Subcutaneous adipose tissue (tissue), 4 donors: Measurements from ENCODE around the gene SNX32. TPM values are rescaled to one million over a fixed set of nuclear protein-coding genes. Genes with fewer than 3 reads are reported as not detected.

Source experiments
- CTCF ChIP-seq: fragments of 450-650 bp; IDR thresholded peaks from one replicate; pipeline ENCODE4 v1.5.1; 2016; ENCODE audit warnings: low read depth, mild to moderate bottlenecking, control low read depth, antibody characterized with exemption, moderate library complexity
- total RNA-seq, 4 donors: library from RNA; depleted of rRNA; stranded (reverse); fragments of >200 nt; gene quantifications; one replicate each; pipeline ENCODE4 v1.1.0, GENCODE V29; 2016

SNX32 gene
- total RNA-seq, 4 donors from 2014 or later = 0.85 TPM; not detected in 3

- no peak for TF ChIP-seq CTCF
These were observed 45.9 kb downstream of the SNX32 start, which contains the start of gene CTSW for GRCh38 chr11:65879617-65880016. TSS of gene CTSW (plus strand) at chr11:65879837. CDS start at chr11:65879855, 18 bp downstream.

GRCh38 chr11:65880027-65880426 lies 46.3 kb downstream of the SNX32 start:
- TF ChIP-seq CTCF = no peak

- no peak for TF ChIP-seq CTCF
These were observed 47.2 kb downstream of the SNX32 start for GRCh38 chr11:65880844-65881421.

GRCh38 chr11:65882120-65883057 lies 48.6 kb downstream of the SNX32 start:
- TF ChIP-seq CTCF = no peak

- no peak for TF ChIP-seq CTCF
These were observed 49.4 kb downstream of the SNX32 start for GRCh38 chr11:65883058-65883761.

- no peak for TF ChIP-seq CTCF
These were observed 50.3 kb downstream of the SNX32 start for GRCh38 chr11:65883786-65884715.
